GM18867 (cell line): ENCODE data around the gene HLA-A.

Experiments used
- ATAC-seq: cut with Tn5 transposase; IDR thresholded peaks from one replicate; pipeline ENCODE4 v1.9.1; 2021; ENCODE audit warnings: mild to moderate bottlenecking, moderate library complexity; ENCODE audit not compliant: unreplicated experiment

The HLA-A gene

DNA sequence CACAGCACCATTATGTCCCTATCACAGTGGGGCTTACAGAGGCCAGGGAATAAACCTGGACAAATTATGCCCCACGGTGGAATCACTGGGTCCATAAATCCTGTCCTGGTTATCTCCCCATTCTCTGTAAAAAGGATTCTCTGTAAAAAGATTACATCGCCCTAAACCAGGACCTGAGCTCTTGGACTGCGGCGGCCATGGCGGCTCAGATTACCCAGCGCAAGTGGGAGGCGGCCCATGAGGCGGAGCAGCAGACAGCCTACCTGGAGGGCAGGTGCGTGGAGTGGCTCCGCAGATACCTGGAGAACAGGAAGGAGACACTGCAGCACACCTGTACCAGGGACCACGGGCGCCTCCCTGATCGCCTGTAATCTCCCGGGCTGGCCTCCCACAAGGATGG lies 8.4 kb upstream of the HLA-A start:
- ATAC-seq = no peak

DNA sequence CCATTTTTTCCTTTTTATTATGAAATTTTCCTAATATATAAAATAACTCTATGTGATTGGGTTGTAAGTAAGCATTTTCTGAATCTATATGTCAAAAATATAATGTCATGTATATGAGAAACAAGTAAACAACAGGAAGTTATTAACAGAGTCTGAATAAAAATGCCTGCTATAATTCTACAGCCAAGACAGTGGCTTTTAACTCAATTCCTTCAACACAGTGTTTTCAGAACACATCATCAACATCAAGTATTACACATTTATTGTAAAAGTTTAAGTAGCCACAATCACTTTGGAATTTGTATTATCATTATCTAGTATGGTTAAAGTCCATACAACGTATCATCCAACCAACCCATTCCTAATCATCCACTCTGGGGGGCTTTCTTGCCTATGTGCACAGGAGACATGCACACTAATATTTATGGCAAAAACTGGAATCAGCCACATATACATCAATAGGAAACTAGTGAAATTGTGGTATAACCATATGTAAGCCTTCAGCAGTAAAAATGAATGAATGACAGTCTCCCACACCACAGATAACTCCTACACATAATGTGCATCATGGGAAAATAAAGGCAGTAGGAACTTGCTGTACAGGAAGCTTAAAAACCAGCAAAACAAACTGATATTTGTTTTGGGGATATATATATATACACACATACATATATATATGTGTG lies 6.9 kb upstream of the HLA-A start:
- ATAC-seq = no peak

DNA sequence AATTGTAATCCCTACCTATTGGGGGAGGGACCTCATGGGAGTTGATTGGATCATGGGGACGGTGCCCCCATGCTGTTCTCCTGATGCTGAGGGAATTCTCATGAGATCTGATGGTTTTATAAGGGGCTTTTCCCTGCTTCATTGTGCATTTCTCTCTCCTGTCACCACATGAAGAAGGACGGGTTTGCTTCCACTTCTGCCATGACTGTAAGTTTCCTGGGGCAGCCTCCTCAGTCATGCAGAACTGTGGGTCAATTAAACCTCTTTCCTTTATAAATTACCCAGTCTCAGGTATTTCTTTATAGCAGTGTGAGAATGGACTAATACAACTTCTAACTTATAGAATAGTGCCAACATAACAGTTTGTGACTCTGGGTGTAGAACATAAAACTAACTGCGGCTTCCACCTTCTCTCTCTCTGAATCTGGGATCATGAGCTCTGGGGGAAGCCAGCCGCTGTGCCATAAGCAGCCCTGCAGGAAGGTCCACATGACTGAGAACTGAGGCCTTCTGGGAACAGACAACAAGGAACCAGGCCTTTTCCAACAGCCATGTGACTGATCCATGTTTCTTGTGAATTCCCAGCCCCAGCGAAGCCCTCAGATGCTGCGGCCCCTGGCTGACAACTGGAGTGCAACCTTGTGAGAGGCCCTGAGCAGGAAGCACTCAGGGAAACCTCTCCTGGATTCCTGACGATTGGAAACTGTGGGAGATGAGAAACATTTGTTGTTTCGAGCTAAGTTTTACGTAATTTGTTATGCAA lies 3.4 kb upstream of the HLA-A start:
- no peak for ATAC-seq

DNA sequence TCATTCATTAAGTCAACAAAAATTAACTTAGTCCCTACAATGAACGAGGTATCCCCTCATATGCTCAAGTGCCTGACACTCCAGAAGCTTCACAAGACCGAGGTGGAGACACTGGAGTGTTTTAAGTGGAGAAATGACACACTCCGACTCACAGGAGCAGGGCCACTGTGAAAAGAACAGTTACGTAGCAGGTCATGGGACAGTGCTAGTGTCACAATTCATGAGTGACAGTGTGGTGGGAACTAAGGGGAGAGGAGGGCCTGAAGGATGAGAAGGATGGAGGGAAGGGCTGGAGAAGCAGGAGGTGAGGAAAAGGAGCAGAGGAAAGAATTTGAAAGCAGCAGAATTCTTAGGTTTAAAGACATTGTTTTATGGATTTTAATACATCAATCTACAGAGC lies 1.3 kb upstream of the HLA-A start:
- ATAC-seq = no peak

DNA sequence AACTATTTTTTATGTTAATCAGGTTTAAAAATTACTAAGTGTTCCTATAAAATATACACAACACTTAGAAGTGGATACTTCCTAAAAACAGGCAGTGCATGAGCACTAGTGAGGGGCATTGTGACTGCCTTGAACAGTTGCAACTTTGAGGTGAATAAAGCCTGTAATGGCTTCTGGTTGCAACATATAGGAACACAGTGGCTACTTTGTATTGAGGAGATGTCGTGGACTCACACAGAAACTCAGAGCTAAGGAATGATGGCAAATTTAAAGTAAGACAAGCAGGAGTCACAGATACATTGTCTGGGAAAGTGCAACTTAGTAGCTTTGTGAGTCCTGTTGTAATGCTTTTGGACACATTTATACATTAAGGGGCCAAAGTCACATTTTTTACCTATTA lies 861 bp upstream of the HLA-A start:
- no peak for ATAC-seq

DNA sequence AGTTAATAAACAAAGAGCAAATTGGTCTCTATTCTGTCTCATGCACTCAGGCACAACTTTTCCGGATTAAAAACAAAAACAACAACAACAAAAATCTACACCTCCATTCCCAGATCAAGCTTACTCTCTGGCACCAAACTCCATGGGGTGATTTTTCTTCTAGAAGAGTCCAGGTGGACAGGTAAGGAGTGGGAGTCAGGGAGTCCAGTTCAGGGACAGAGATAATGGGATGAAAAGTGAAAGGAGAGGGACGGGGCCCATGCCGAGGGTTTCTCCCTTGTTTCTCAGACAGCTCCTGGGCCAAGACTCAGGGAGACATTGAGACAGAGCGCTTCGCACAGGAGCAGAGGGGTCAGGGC lies 437 bp upstream of the HLA-A start:
- ATAC-seq = no peak

DNA sequence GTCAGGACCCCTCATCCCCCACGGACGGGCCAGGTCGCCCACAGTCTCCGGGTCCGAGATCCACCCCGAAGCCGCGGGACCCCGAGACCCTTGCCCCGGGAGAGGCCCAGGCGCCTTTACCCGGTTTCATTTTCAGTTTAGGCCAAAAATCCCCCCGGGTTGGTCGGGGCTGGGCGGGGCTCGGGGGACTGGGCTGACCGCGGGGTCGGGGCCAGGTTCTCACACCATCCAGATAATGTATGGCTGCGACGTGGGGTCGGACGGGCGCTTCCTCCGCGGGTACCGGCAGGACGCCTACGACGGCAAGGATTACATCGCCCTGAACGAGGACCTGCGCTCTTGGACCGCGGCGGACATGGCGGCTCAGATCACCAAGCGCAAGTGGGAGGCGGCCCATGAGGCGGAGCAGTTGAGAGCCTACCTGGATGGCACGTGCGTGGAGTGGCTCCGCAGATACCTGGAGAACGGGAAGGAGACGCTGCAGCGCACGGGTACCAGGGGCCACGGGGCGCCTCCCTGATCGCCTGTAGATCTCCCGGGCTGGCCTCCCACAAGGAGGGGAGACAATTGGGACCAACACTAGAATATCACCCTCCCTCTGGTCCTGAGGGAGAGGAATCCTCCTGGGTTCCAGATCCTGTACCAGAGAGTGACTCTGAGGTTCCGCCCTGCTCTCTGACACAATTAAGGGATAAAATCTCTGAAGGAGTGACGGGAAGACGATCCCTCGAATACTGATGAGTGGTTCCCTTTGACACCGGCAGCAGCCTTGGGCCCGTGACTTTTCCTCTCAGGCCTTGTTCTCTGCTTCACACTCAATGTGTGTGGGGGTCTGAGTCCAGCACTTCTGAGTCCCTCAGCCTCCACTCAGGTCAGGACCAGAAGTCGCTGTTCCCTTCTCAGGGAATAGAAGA lies 978 bp downstream of the HLA-A start:
- no peak for ATAC-seq

DNA sequence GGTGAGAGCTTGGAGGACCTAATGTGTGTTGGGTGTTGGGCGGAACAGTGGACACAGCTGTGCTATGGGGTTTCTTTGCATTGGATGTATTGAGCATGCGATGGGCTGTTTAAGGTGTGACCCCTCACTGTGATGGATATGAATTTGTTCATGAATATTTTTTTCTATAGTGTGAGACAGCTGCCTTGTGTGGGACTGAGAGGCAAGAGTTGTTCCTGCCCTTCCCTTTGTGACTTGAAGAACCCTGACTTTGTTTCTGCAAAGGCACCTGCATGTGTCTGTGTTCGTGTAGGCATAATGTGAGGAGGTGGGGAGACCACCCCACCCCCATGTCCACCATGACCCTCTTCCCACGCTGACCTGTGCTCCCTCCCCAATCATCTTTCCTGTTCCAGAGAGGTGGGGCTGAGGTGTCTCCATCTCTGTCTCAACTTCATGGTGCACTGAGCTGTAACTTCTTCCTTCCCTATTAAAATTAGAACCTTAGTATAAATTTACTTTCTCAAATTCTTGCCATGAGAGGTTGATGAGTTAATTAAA lies 3.0 kb downstream of the HLA-A start:
- no peak for ATAC-seq

DNA sequence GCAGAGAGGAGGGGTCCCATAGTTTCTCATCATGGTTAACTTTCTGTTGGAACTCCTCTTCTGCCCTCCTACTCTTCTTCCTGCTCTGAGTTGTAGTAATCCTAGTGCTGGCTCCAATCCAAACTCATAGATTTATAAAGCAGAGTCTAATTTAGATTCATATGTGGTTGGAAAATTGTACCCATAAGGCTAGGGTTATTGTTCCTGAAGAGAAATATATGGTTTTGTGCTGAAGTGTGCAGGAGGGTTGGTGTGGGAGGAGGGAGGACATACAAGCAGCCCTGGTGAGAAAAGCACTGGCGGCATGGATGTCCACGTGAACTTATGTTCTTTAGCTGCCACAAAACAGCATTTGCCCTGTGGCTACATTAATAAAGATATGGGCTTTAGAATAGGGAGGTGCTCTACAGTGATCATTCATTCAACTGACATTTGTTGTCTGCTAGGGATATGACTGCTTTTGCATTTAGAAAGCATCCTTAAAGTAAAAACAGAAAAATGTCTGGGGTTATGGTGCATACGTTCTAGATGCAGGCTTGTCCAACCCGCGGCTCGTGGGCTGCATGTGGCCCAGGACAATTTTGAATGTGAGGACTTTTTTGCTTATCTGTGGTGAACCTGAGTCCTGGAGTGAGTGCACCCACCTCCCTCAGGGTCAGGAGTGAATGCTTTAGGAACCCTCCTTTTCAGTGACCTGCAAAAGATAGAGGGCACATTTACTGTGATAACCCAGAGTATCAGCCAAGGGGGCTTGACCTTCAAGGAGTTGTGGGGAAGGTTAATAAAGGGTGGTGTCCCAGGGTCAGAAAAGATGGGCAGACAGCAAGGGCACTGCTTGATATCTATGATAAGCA lies 4.1 kb downstream of the HLA-A start:
- no peak for ATAC-seq

DNA sequence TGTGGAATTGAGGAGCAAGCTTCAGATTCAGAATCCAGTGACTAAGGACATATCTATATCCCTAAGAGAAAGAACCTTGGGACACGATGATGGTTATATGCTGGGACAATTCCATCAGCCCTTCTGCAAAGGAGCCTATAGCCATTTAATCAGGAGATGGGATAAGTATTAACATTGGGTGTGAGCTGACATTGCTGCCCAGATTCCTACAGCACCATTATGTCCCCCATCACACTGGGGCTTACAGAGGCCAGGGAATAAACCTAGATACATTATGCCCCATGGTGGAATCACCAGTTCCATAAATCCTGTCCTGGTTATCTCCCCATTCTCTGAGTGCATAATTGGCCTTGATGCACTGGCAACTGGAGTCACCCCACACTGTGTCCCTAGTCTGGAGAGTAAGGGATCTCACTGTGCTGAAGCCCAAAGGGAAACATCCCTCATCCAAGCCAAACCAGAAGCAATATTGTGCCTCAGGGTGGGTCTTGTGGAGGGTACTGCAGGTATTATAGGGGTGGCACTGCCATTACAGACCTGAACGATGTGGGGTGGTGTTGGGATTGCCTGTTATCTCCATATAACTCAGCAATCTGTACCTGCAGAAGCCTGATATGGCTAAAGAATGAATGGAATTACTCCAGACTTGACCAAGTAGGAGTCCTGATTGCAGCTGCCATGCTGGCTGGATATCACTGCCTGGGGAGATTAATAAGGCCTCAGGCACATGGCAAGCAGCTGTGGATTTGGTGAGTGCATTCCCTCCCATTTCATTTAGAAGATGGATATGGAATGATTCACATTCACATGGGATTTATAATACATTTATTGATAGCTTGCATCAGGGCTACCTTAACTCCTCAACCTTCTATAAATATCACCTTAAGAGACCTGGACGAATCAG lies 5.0 kb downstream of the HLA-A start:
- ATAC-seq = no peak

DNA sequence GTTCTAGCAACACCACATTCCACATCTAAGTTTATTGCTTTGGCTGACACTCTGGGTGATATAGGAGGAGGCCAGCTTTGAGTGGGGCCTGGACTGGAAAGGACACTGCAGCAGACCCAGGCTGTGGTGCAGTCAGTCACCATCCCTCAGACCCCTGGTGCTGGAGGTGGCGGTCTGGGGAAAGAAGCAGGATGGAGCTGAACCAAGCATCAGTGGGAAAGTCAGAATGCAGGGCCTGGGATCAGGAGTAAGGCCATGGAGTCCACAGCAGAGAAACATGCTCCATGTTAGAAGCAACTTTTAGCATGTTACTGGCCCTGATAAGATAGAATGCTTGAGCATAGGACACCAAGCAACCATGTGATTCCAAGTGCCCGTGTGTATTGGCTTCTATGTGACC lies 5.9 kb downstream of the HLA-A start:
- ATAC-seq = no peak

DNA sequence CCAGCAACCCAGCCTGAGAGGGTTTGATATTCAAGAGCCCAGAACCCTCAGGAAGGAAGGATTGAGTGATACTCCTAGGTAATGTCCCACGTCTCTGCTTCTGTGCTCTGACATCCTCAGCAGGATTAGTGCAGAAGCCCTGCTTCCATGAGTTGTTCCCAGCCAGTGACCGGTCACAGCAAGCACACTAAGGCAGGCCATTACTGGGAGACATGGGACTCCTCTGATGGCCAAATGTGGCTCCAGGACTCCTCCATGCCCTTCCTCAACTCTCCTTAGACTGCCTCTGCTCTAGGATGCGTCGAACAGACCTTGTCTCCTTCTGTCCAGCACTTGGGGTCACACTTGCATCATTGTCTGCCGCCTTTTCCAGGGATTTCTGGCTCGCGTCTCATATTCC lies 7.6 kb downstream of the HLA-A start:
- no peak for ATAC-seq

DNA sequence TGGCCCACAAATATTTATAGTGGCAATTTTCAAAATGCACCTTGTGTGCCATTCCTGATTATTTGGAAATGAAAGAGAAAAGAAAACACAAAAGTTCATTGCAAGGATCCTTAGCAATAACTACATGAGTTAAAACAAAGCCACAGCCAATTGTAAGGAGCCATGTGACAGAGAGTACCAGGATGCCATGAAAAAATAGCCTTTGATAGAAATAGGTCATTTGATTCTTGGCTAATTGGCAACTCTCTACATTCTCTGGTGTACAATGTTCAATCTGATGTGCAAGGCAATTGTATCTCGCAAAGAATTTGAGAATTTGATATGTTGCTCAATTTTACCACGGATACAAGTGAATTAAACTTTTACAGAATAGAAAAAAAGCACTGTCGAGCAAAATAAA lies 9.6 kb downstream of the HLA-A start:
- no peak for ATAC-seq

DNA sequence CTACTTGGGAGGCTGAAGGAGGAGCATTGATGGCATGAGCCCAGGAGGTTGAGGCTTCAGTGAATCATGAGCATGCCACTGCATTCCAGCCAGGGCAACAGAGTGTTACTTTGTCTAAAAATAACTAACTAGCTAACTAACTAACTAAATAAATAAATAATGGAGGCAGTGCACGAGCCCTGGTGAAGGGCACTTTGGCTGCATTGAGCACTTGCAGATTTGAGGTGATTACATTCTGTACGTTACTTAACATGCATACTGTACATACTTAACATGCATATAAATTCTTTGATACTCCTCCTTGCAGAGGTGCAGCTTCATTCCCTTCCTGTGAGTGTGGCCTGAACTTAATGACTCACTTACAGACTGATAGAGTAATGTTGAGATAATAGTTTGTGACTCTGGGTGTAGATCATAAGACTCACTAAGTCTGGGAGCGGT lies 10.7 kb downstream of the HLA-A start:
- no peak for ATAC-seq

DNA sequence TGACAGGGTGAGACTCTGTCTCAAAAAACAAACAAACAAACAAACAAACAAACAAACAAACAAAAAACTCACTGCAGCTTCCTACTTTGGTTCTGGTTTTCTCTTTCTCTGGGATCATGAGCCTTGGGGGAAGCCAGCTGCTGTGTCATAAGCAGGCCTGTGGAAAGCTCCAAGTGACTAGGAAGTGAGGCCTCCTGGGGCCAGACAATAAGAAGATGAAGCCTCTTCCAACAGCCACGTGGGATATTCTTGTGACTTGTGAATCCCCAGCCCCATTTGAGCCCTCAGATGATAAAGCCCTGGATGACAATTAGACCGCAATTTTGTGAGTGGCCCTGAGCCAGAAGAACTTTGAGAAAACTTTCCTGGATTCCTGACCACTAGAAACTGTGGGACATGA lies 11.4 kb downstream of the HLA-A start:
- ATAC-seq = no peak

DNA sequence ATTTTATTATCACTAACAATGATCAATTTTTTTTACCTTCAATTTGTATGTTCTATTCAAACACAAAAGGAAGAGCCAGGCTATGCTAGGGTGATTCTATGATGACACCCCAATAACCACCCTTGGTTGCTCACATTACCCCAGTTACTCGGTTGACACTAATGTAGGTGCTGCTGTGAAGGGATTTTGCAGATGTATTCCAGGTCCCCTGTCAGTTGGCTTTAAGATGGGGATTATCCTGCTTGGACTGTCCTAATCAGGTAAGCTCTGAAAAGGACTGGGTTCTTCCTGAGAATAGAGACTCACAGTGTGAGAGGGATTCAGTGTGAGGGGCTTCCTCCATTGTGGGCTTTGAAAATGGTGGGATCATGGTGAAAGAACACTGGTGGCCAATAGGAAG lies 11.9 kb downstream of the HLA-A start:
- ATAC-seq = no peak

DNA sequence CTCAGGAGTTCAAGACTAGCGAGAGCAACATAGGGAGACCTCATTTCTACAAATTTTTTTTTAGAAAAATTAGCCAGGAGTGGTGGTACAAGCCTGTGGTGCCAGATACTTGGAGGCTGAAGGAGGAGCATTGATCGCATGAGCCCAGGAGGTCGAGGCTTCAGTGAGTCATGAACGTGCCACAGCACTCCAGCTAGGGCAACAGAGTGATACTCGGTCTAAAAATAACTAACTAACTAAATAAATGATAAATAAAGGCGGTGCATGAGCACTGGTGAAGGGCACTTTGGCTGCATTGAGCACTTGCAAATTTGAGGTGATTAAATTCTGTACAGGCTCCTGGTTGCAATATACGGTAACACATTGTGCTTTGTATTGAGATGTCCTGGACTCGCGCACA lies 13.5 kb downstream of the HLA-A start:
- no peak for ATAC-seq

DNA sequence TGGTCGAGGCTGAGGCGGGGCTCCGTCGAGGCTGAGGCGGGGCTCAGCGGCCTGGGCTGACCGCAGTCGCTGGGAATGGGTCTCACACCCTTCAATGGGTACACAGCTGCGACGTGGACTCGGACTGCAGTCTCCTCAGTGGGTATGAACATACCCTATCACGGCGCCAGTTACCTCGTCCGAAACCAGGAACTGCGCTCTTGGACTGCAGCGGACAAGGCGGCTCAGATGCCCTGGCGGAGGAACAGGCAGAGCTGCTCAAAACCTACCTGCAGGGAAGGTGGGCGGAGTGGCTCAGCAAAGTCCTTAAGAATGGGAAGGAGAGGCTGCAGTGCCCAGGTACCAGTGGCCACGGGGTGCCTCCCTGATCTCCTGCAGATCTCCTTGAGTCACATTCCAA lies 14.2 kb downstream of the HLA-A start:
- ATAC-seq = no peak

DNA sequence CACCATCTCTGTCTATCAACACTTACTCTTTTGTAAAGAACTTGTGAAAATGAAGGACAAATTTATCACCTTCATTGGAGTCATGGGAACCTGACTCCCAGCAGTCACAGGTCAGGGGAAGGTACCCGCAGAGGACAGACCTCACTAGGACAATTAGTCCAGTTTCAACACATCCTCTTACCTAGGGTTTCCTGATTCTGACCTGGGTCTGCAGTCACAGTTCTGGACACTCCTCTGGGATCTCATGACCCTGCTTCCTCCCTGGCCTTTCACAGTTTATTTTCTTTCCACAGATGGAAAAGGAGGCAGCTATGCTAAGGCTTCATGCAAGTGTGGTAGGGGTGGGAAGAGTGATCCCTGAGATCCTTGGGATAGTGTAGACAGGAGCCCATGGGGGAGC lies 15.7 kb downstream of the HLA-A start:
- ATAC-seq = no peak

DNA sequence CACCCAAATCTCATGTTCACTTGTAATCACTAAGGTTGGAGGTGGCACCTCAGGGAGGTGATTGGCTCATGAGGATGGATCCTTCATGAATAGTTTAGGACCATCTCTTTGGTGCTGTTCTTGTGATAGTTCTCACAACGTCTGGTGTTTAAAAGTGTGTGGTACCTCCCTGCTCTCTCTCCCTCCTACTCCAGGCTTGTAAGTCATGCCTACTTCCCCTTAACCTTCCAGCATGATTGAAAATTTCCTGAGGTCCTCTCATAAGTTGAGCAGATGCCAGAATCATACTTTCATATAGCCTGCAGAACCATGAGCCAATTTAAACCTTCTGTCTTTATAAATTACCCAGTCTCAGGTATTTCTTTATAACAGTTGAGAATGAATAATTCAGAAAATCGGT lies 16.6 kb downstream of the HLA-A start:
- no peak for ATAC-seq
